RWPE2 (cell line): ENCODE results near the gene IER5L.
"Not testable (repeated sequence)": the region's sequence is repeated elsewhere in the genome, so short reads cannot be mapped to it uniquely, and the experiment has no call there.

Experiments used
- ATAC-seq: fragments of 200-7000 bp; cut with Tn5 transposase; 3 replicates; pipeline ENCODE4 v1.9.1; 2021; ENCODE audit warnings: low read depth
- DNase-seq: peaks from one replicate; pipeline ENCODE4 v3.0.0-alpha.2; 2020; ENCODE audit warnings: low spot score
- H3K27ac ChIP-seq: fragments of 450-650 bp; 2 replicates; pipeline ENCODE4 v1.5.1; 2017; ENCODE audit warnings: mild to moderate bottlenecking; ENCODE audit not compliant: poor library complexity, severe bottlenecking
- H3K27me3 ChIP-seq: fragments of 250-450 bp; sonication (Bioruptor Pico); 2 replicates; pipeline ENCODE4 v1.5.1; 2021; ENCODE audit warnings: mild to moderate bottlenecking, moderate library complexity; ENCODE audit not compliant: insufficient read depth, poor library complexity, severe bottlenecking
- H3K36me3 ChIP-seq: fragments of 250-450 bp; sonication (Bioruptor Pico); 2 replicates; pipeline ENCODE4 v1.5.1; 2020; ENCODE audit warnings: low read depth, mild to moderate bottlenecking, moderate library complexity
- H3K4me1 ChIP-seq: fragments of 250-450 bp; sonication (Bioruptor Pico); 2 replicates; pipeline ENCODE4 v1.5.1; 2021; ENCODE audit warnings: mild to moderate bottlenecking, moderate library complexity; ENCODE audit not compliant: insufficient read depth, poor library complexity, severe bottlenecking
- H3K4me3 ChIP-seq: fragments of 250-450 bp; sonication (Bioruptor Pico); 2 replicates; pipeline ENCODE4 v1.5.1; 2021; ENCODE audit warnings: mild to moderate bottlenecking, moderate library complexity; ENCODE audit not compliant: severe bottlenecking
- H3K9me3 ChIP-seq: fragments of 250-450 bp; sonication (Bioruptor Pico); 2 replicates; pipeline ENCODE4 v1.5.1; 2021; ENCODE audit warnings: mild to moderate bottlenecking, moderate library complexity; ENCODE audit not compliant: severe bottlenecking
- TF ChIP-seq, protein P1 (sequence below): fragments of 450-650 bp; IDR thresholded peaks from one replicate; pipeline ENCODE4 v1.5.1; 2017; ENCODE audit warnings: mild to moderate bottlenecking, moderate library complexity; ENCODE audit not compliant: poor library complexity, severe bottlenecking

The IER5L gene

DNA sequence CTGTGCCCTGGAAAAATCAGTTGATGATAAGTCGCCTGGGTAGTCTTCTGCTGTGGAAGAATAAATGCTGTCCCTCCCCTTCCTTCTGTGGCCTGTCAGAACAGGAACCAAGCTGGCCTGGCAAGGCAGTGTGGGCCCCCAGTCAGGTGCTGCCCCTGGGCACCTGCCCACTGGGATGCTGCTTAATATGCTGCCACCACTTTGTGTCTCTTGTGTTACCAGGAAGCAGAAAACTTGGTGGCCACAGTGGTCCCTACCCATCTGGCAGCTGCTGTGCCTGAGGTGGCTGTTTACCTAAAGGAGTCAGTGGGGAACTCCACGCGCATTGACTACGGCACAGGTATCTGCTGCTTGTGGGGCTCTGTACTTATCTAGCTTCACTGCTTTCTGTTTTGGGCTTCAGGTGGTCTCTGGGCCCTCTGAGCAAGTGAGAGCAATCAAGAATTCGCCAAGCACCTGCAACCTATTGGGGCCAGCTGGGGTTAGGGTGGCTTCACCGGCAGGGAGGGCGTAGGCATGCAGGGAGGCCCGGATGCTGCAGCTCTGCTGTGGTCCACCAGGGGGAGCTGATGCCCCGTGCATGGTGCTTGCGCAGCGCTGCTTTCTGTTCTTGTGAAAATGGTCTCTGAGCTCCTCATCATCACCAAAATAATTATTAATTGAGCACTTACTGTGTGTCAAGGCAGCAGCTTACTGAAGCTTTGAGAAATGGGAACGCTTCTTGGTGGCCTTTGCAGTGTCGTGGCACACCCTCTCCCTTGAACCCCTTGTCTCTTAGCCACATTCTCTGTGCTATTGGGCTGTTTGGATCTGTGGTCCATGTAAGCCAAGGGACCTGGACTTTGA is 46.5 kb downstream of the IER5L start:
- H3K4me3 ChIP-seq = no peak overlapping the region
- ATAC-seq = peak; percentile 90

DNA sequence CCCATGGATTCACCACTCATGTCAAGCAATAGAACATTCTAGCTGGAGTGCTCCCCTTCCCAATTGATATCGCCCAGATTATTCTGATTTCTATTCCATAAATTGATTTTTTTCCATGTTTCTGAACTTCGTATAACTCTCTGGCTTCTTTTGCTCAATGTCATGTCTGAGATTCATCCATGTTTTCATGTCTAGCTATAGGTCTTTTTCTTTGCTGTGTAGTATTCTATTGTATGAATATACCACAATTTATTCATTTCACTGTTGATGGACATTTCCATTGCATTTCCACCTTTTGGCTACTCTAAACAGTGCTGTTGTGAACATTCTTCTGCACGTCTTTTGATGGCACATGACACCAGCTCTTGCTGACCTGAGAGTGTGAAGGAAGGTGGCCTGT is 47.3 kb downstream of the IER5L start:
- H3K27me3 ChIP-seq = no peaks in the 10 kb centered on the region
- TF ChIP-seq, protein P1, sequence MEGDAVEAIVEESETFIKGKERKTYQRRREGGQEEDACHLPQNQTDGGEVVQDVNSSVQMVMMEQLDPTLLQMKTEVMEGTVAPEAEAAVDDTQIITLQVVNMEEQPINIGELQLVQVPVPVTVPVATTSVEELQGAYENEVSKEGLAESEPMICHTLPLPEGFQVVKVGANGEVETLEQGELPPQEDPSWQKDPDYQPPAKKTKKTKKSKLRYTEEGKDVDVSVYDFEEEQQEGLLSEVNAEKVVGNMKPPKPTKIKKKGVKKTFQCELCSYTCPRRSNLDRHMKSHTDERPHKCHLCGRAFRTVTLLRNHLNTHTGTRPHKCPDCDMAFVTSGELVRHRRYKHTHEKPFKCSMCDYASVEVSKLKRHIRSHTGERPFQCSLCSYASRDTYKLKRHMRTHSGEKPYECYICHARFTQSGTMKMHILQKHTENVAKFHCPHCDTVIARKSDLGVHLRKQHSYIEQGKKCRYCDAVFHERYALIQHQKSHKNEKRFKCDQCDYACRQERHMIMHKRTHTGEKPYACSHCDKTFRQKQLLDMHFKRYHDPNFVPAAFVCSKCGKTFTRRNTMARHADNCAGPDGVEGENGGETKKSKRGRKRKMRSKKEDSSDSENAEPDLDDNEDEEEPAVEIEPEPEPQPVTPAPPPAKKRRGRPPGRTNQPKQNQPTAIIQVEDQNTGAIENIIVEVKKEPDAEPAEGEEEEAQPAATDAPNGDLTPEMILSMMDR = no peak
- DNase-seq (no peak), ATAC-seq (no peak)
- no peaks in the 10 kb centered on the region for H3K9me3 ChIP-seq
- peaks cover under 1% of the 10 kb centered on the region for H3K4me1 ChIP-seq
- peaks cover 70% of the 10 kb centered on the region for H3K36me3 ChIP-seq
- no peak overlapping the region for H3K4me3 ChIP-seq
- H3K27ac ChIP-seq = no peak overlapping the region

More for the DNA sequence above, 46.5 kb downstream of the IER5L start:
- Histone ChIP-seq H3K9me3 (no peaks in the 10 kb centered on the region), H3K27me3 (no peaks in the 10 kb centered on the region), H3K36me3 (peaks cover 67% of the 10 kb centered on the region), H3K4me1 (no peaks in the 10 kb centered on the region), H3K27ac (no peak overlapping the region)
- TF ChIP-seq, protein P1 = peak; percentile 95
- DNase-seq = no peak

DNA sequence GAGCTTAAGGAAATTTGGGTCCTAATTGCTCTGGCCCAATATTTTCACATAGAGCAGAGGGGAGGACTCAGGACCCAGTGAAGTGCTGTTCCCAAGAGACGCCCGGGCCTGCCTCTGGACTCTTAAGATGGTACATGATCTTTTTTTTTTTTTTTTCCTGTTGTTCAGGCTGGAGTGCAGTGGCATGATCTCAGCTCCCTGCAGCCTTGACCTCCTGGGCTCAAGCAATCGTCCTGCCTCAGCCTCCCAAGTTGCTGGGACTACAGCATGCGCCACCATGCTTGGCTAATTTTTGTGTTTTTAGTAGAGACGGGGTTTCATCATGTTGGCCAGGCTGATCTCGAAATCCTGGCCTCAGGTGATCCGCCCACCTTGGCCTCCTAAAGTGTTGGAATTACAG is 47.8 kb downstream of the IER5L start:
- not testable (repeated sequence) for H3K4me1 ChIP-seq, H3K9me3 ChIP-seq, H3K4me3 ChIP-seq, H3K27ac ChIP-seq, H3K27me3 ChIP-seq, ATAC-seq, DNase-seq
- peaks cover 70% of the 10 kb centered on the region for H3K36me3 ChIP-seq

DNA sequence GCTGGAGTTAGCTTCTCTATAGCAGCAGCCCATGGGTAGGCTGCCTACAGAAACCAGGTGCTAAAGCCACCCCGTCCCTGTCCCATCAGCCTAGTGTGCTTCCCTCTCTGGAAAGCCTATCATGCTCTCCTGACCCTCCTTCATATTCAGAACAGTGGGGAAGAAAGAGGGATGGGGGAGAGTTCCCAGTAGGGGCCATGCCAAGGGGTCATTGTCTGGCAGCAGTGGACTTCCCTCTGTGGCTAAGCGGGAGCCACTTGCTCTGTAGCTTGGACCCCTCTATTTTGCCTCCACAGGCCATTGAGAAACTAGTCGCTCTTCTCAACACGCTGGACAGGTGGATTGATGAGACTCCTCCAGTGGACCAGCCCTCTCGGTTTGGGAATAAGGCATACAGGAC is 49.4 kb downstream of the IER5L start:
- Histone ChIP-seq H3K27ac (no peak overlapping the region), H3K27me3 (no peaks in the 10 kb centered on the region), H3K4me3 (no peak overlapping the region), H3K36me3 (peaks cover 74% of the 10 kb centered on the region), H3K4me1 (peaks cover 7% of the 10 kb centered on the region), H3K9me3 (no peaks in the 10 kb centered on the region)
- TF ChIP-seq, protein P1 = no peak
- no peak for ATAC-seq
- DNase-seq = no peak

DNA sequence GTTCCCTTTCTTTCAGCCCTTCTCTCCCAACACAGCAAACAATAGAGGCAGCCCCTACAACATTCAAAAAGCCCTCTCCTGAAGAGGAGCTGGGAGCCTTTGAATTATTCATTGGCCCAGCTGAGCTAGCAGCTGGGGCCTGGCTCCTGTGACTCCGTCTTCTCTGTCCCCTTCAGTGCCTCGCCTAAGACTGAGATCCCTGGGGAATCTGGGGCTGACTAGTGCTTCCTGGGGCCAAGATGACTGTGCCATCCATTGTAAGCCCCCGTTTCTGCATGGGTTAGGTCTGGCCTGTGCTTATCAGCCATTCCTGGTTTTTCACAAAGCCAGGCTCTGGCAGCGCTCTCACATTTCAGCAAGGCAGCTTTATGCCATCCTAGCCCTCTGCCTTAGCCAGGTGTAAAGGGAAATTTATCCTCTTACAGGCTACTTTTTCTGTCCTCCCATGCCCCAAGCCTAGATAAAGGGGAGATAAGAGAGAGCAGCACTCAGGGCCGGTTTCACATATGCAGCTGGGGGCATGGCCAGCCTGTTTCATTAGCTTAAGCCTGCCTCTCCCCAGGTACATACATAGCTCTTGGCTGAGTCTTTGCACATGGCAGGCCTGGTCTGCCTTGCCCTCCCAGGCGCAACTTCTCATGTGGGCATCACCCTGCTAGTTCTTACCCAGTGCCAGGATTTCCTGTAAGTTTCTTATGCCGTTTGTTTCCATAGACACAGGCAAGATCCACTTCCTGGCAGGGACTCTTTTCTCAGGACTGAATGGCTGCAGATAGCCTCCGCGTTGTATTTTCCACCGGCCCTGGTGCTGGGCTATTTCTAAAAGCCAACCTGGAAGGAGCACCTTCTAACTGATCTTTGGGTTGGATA is 51.1 kb downstream of the IER5L start:
- Histone ChIP-seq H3K36me3 (peaks cover 73% of the 10 kb centered on the region), H3K9me3 (no peaks in the 10 kb centered on the region), H3K27me3 (no peaks in the 10 kb centered on the region), H3K4me1 (peaks cover 7% of the 10 kb centered on the region), H3K27ac (no peak overlapping the region), H3K4me3 (no peak overlapping the region)
- TF ChIP-seq, protein P1 = no peak
- no peak for DNase-seq
- ATAC-seq = no peak
